MM.1S (cell line): ENCODE results near the gene ELANE.
"Not testable (repeated sequence)": the region's sequence is repeated elsewhere in the genome, so short reads cannot be mapped to it uniquely, and the experiment has no call there.

Experiments
- DNase-seq: peaks from one replicate; pipeline ENCODE4 v3.0.0-alpha.2; 2015
- H2AFZ ChIP-seq: fragments of 300-600 bp; sonication (generic); 2 replicates; pipeline ENCODE4 v1.6.0; 2016; ENCODE audit warnings: antibody characterized with exemption, low read length
- H3F3A ChIP-seq: fragments of 300-600 bp; sonication (generic); 2 replicates; pipeline ENCODE4 v1.6.1; 2016; ENCODE audit warnings: mild to moderate bottlenecking, antibody characterized with exemption, low read length, moderate library complexity, mixed read lengths; ENCODE audit not compliant: insufficient read depth
- H3K27ac ChIP-seq: fragments of 300-600 bp; sonication (generic); 2 replicates; pipeline ENCODE4 v1.5.1; 2016; ENCODE audit warnings: mild to moderate bottlenecking, low read length
- H3K27me3 ChIP-seq: fragments of 300-600 bp; sonication (generic); replicated peaks from 2 replicates; pipeline ENCODE4 v1.6.0; 2016; ENCODE audit warnings: low read length; ENCODE audit not compliant: insufficient read depth
- H3K36me3 ChIP-seq: fragments of 300-600 bp; sonication (generic); replicated peaks from 2 replicates; pipeline ENCODE4 v1.6.1; 2016; ENCODE audit warnings: mild to moderate bottlenecking, low read length, mixed read lengths; ENCODE audit not compliant: insufficient read depth
- H3K4me1 ChIP-seq: fragments of 300-600 bp; sonication (generic); 2 replicates; pipeline ENCODE4 v1.6.1; 2016; ENCODE audit warnings: low read length, mixed read lengths
- H3K4me2 ChIP-seq: fragments of 300-600 bp; sonication (generic); 2 replicates; pipeline ENCODE4 v1.6.0; 2016; ENCODE audit warnings: low read depth, low read length
- H3K4me3 ChIP-seq: fragments of 300-600 bp; sonication (generic); 2 replicates; pipeline ENCODE4 v1.5.1; 2016; ENCODE audit warnings: low read length, mixed read lengths
- H3K79me2 ChIP-seq: fragments of 300-600 bp; sonication (generic); 2 replicates; pipeline ENCODE4 v1.6.1; 2016; ENCODE audit warnings: mixed run types, low read length, mixed read lengths
- H3K9ac ChIP-seq: fragments of 300-600 bp; sonication (generic); 2 replicates; pipeline ENCODE4 v1.6.1; 2016; ENCODE audit warnings: low read length, mixed read lengths
- H3K9me2 ChIP-seq: fragments of 300-600 bp; sonication (generic); replicated peaks from 2 replicates; pipeline ENCODE4 v1.6.1; 2016; ENCODE audit warnings: mild to moderate bottlenecking, low read length, mixed read lengths; ENCODE audit not compliant: insufficient read depth
- H3K9me3 ChIP-seq: fragments of 300-600 bp; sonication (generic); replicated peaks from 2 replicates; pipeline ENCODE4 v1.6.1; 2016; ENCODE audit warnings: mild to moderate bottlenecking, low read length, mixed read lengths; ENCODE audit not compliant: insufficient read depth
- H4K20me1 ChIP-seq: fragments of 300-600 bp; sonication (generic); 2 replicates; pipeline ENCODE4 v1.6.1; 2016; ENCODE audit warnings: mild to moderate bottlenecking, low read length, moderate library complexity, mixed read lengths; ENCODE audit not compliant: insufficient read depth
- EZH2 ChIP-seq: fragments of 300-600 bp; sonication (generic); optimal IDR thresholded peaks from 2 replicates; pipeline ENCODE3; 2017; ENCODE audit warnings: low read depth, mild to moderate bottlenecking, antibody characterized with exemption, low read length, mixed read lengths
- EZH2phosphoT487 ChIP-seq: fragments of 300-600 bp; sonication (generic); IDR thresholded peaks from 2 replicates; pipeline ENCODE4 v1.6.1; 2018; ENCODE audit warnings: antibody characterized with exemption, low read length
- TF ChIP-seq, protein P1 (sequence below): fragments of 300-600 bp; sonication (generic); IDR thresholded peaks from 2 replicates; pipeline ENCODE4 v1.5.1; 2016; ENCODE audit warnings: antibody characterized with exemption, low read length, mixed read lengths

Gene ELANE

DNA sequence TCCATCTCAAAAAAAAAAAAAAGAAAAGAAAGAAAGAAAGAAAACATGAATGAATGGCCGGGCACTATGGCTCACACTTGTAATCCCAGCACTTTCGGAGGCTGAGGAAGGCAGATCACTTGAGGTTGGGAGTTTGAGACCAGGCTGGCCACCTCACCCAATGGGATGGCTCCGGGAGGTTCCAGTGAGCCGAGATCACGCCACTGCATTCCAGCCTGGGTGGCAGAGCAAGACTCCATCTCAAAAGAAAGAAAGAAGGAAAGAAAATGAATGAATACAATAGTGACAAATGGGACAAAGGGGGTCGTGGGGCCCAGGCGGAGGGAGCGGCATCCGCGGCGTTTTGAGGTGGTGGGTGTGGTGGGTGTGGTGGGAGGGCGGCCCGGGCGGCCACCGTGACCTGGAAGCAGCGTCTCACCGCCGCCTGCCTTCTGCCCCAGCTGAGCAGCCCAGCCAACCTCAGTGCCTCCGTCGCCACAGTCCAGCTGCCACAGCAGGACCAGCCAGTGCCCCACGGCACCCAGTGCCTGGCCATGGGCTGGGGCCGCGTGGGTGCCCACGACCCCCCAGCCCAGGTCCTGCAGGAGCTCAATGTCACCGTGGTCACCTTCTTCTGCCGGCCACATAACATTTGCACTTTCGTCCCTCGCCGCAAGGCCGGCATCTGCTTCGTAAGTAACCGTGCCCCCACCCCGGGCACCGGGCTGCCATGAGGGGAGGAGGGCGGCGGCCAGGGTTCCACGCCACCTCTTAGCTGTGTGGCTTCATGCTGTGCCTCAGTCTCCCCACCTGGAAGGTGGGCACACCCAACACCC lies 6.2 kb upstream of the ELANE start:
- H3K4me1 ChIP-seq, result peaks cover 8% of the 10 kb centered on the region; the same call in 1 of the 2 replicates
- no peaks in the 10 kb centered on the region for H3K36me3 ChIP-seq
- no peak for DNase-seq
- no peak overlapping the region for H3K9ac ChIP-seq
- H3K9me2 ChIP-seq, result no peaks in the 10 kb centered on the region
- no peaks in the 10 kb centered on the region for H3K79me2 ChIP-seq
- no peaks in the 10 kb centered on the region for H3K9me3 ChIP-seq
- peaks cover 9% of the 10 kb centered on the region for H3F3A ChIP-seq
- peak overlapping the region; percentile 49; the same call in 1 of the 2 replicates for H3K4me2 ChIP-seq
- H3K27ac ChIP-seq, result no peak overlapping the region
- peaks cover 81% of the 10 kb centered on the region for H3K27me3 ChIP-seq
- no peaks in the 10 kb centered on the region for H4K20me1 ChIP-seq
- no peak overlapping the region for H2AFZ ChIP-seq
- no peak for TF ChIP-seq EZH2phosphoT487
- no peak for TF ChIP-seq EZH2
- TF ChIP-seq, protein P1, sequence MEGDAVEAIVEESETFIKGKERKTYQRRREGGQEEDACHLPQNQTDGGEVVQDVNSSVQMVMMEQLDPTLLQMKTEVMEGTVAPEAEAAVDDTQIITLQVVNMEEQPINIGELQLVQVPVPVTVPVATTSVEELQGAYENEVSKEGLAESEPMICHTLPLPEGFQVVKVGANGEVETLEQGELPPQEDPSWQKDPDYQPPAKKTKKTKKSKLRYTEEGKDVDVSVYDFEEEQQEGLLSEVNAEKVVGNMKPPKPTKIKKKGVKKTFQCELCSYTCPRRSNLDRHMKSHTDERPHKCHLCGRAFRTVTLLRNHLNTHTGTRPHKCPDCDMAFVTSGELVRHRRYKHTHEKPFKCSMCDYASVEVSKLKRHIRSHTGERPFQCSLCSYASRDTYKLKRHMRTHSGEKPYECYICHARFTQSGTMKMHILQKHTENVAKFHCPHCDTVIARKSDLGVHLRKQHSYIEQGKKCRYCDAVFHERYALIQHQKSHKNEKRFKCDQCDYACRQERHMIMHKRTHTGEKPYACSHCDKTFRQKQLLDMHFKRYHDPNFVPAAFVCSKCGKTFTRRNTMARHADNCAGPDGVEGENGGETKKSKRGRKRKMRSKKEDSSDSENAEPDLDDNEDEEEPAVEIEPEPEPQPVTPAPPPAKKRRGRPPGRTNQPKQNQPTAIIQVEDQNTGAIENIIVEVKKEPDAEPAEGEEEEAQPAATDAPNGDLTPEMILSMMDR, result no peak
- H3K4me3 ChIP-seq, result no peak overlapping the region

DNA sequence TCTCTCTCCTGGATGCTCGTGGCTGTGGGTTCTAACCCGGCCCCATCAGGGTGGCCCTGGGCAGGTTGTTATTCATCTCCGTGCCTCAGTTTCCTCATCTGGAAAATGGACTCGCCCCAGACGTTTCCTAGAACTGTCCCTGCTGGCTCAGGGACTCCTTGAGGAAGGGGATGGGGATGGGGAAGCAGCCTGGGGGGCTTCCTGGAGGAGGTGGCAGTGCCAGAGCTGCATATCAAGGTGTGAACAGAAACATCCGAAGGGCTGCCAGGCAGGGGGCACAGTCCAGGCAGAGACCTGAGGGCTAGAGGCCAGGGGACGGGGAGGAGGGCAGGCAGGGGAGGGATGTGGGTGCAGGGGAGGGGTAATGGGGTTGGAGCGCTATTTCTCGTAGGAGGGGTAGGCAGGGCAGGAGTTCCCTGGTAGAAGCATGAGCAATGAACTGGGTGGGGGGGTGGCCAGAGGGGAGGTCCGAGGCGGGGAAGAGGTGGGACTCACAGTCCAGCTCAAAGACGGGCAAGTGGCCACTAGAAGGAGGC lies 3.6 kb upstream of the ELANE start:
- H3K27me3 ChIP-seq, result peaks cover 89% of the 10 kb centered on the region
- H3K36me3 ChIP-seq, result no peaks in the 10 kb centered on the region
- H3K79me2 ChIP-seq, result no peaks in the 10 kb centered on the region
- no peak overlapping the region for H3K4me2 ChIP-seq
- H3K9me3 ChIP-seq, result no peaks in the 10 kb centered on the region
- no peak overlapping the region for H2AFZ ChIP-seq
- no peak overlapping the region for H3K9ac ChIP-seq
- H3F3A ChIP-seq, result peaks cover 9% of the 10 kb centered on the region
- no peak overlapping the region for H3K4me3 ChIP-seq
- no peaks in the 10 kb centered on the region for H3K9me2 ChIP-seq
- no peak overlapping the region for H3K27ac ChIP-seq
- TF ChIP-seq, protein P1, result no peak
- no peak for TF ChIP-seq EZH2phosphoT487
- no peak for TF ChIP-seq EZH2
- no peak for DNase-seq
- no peaks in the 10 kb centered on the region for H4K20me1 ChIP-seq
- H3K4me1 ChIP-seq, result peaks cover 8% of the 10 kb centered on the region; the same call in 1 of the 2 replicates

DNA sequence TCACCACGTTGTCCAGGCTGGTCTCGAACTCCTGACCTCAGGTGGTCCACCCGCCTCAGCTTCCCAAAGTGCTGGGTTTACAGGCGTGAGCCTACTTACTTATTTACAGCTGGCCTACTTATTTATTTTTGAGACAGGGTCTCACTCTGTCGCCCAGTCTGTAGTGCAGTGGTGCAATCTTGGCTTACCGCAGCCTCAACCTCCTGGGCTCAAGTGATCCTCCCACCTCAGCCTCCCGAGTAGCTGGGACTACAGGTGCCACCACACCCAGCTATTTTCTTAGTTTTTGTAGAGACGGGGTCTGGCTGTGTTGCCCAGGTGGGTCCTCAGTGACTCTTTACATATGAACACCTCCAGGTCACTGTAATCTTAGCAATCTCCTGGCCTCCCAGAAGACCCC lies 2.9 kb upstream of the ELANE start:
- not testable (repeated sequence) for H3K79me2 ChIP-seq, H4K20me1 ChIP-seq, H3K9ac ChIP-seq, H3K9me2 ChIP-seq, H3K36me3 ChIP-seq, H3K27ac ChIP-seq, H3K4me2 ChIP-seq, H3F3A ChIP-seq, DNase-seq, H2AFZ ChIP-seq, H3K4me1 ChIP-seq, H3K9me3 ChIP-seq, H3K4me3 ChIP-seq
- H3K27me3 ChIP-seq, result peaks cover 88% of the 10 kb centered on the region
